Spleen (tissue), 11 donors: ENCODE results near the gene CYTH4. TPM values are rescaled to one million over a fixed set of nuclear protein-coding genes. Genes with fewer than 3 reads are reported as not detected.

Experiments used
- DNase-seq: peaks from one replicate; pipeline ENCODE4 v3.0.0-alpha.2; 2020
- H3K27ac ChIP-seq, 8 donors: fragments of 200-600 bp; sonication (generic) in 7 of 8; 1 replicate in 4 of 8; 2 replicates in 4 of 8; pipeline versions ENCODE4 v1.5.0 to v1.8.0; 2016 to 2021; ENCODE audit warnings: inconsistent platforms in 4 of 8, mild to moderate bottlenecking in 4 of 8, moderate library complexity in 1 of 8
- H3K27me3 ChIP-seq, 7 donors: fragments of 200-600 bp; sonication (generic) in 6 of 7; replicated peaks in 1 of 7; 1 replicate in 4 of 7; 2 replicates in 3 of 7; pipeline versions ENCODE4 v1.5.0 to v1.8.0; 2016 to 2021; ENCODE audit warnings: inconsistent platforms in 3 of 7, mild to moderate bottlenecking in 1 of 7
- H3K36me3 ChIP-seq, 6 donors: fragments of 200-600 bp; sonication (generic) in 5 of 6; 1 replicate in 4 of 6; 2 replicates in 2 of 6; pipeline versions ENCODE4 v1.5.0 to v1.8.0; 2016 to 2021; ENCODE audit warnings: inconsistent platforms in 2 of 6
- H3K4me1 ChIP-seq, 6 donors: fragments of 200-600 bp; sonication (generic) in 5 of 6; 1 replicate in 3 of 6; 2 replicates in 3 of 6; pipeline versions ENCODE4 v1.5.0 to v1.8.0; 2016 to 2021; ENCODE audit warnings: inconsistent platforms in 3 of 6
- H3K4me3 ChIP-seq, 8 donors: fragments of 200-600 bp; sonication (generic) in 7 of 8; 1 replicate in 4 of 8; 2 replicates in 4 of 8; pipeline versions ENCODE4 v1.5.0 to v1.8.0; 2016 to 2021; ENCODE audit warnings: inconsistent platforms in 4 of 8, mild to moderate bottlenecking in 4 of 8, moderate library complexity in 2 of 8
- H3K9me3 ChIP-seq, 8 donors: fragments of 200-600 bp; sonication (generic) in 7 of 8; 1 replicate in 4 of 8; 2 replicates in 4 of 8; pipeline versions ENCODE4 v1.5.0 to v1.8.0; 2016 to 2021; ENCODE audit warnings: inconsistent platforms in 4 of 8
- CTCF ChIP-seq, 11 experiments: fragments of 200-600 bp in 7 of 11; fragments of 450-650 bp in 4 of 11; sonication (generic) in 4 of 11; IDR thresholded peaks in 8 of 11; conservative IDR thresholded peaks in 3 of 11; 1 replicate in 7 of 11; 2 replicates in 4 of 11; pipeline versions ENCODE4 v1.4.0 to v1.8.0; 2016 to 2021; ENCODE audit warnings: antibody characterized with exemption in 11 of 11, inconsistent platforms in 4 of 11, mild to moderate bottlenecking in 1 of 11
- POLR2A ChIP-seq, 3 donors: fragments of 450-650 bp; IDR thresholded peaks; one replicate each; pipeline ENCODE4 v1.5.1; 2017; ENCODE audit warnings: antibody characterized with exemption in 3 of 3, mild to moderate bottlenecking in 1 of 3
- POLR2AphosphoS5 ChIP-seq, 3 donors: sonication (generic); formaldehyde crosslinking; IDR thresholded peaks; one replicate each; pipeline ENCODE4 v1.5.1; 2017; ENCODE audit warnings: antibody characterized with exemption in 3 of 3
- WGBS, 5 donors: extraction: QIAGEN DNeasy Blood & Tissue Kit in 3 of 5; methylation state at CpG; one replicate each; pipeline versions ENCODE4 v1.1.5 to v1.1.7; 2013 to 2018; 5-methylcytosine and 5-hydroxymethylcytosine counted together
- intact Hi-C: fragments of 100-400 bp; cut with DNase I; formaldehyde crosslinking; loops from one replicate; pipeline ENCODE4 v1.15.0; 2023; ENCODE audit warnings: low total_unique reads
- polyA plus RNA-seq, 3 donors: library from polyadenylated mRNA; stranded (reverse); fragments of 200-250 nt; gene quantifications; one replicate each; pipeline ENCODE4 v1.2.1, GENCODE V29; 2013
- total RNA-seq, 7 donors: library from RNA; depleted of rRNA in 3 of 7; stranded (reverse); fragments of >200 nt in 3 of 7; fragmentation: NEBNext Ultra II Directional in 4 of 7; extraction: Animal tissue kit (Norgen Biotek cat#: 25700) in 4 of 7; gene quantifications; one replicate each; pipeline versions ENCODE4 v1.1.0 to v1.2.1, GENCODE V29; 2016 to 2021
- donor health status: healthy with polysubstance abuse.
- donor health status: DM: no; HTN: no; CAD: no; lungs with moderate emphysema.
- donor health status: DM: no; HTN: no; CAD: no.
- donor health status: Bipolar disorder and iron deficiency.
- donor health status: healthy.
- donor health status: DM: no; HTN: no; CAD: no.
- donor health status: DM: yes; HTN: yes; CAD: no.

Gene CYTH4
- total and polyA plus RNA-seq, 10 donors, result 35.3 to 238 (median 104) TPM

- no peak for DNase-seq
- intact Hi-C loops, result no loop called here
- peak overlapping the region; percentile 42 to 87 (median 66) for H3K27ac ChIP-seq
- H3K4me1 ChIP-seq, result peaks cover 16 to 100% (median 70%) of the 10 kb centered on the region in 6 donors
- no peaks in the 10 kb centered on the region for H3K27me3 ChIP-seq
- TF ChIP-seq CTCF (IDR thresholded peaks at IDR 0.05 in 8 of 11, conservative IDR thresholded peaks at IDR 0.05 in 3 of 11) (no peak), POLR2AphosphoS5 (IDR thresholded peaks at IDR 0.05) (no peak), POLR2A (IDR thresholded peaks at IDR 0.05) (no peak)
- WGBS, 5 donors, result 55 to 79% (median 65%) methylated on average over 4 of the region's 4 CpGs
- H3K9me3 ChIP-seq, result no peaks in the 10 kb centered on the region
- H3K36me3 ChIP-seq, result peaks cover 0 to 100% (median 80%) of the 10 kb centered on the region in 6 donors
- H3K4me3 ChIP-seq, result peak overlapping the region in 1 of 8 donors; percentile 45
These were observed 17.7 kb downstream of the CYTH4 start for GRCh38 chr22:37299969-37300509.

GRCh38 chr22:37300551-37301017 lies 18.3 kb downstream of the CYTH4 start:
- TF ChIP-seq CTCF (IDR thresholded peaks at IDR 0.05 in 8 of 11, conservative IDR thresholded peaks at IDR 0.05 in 3 of 11) (no peak), POLR2AphosphoS5 (IDR thresholded peaks at IDR 0.05) (peak; percentile 47 to 84 (median 57)), POLR2A (IDR thresholded peaks at IDR 0.05) (no peak)
- H3K4me3 ChIP-seq, result peak overlapping the region in 2 of 8 donors; percentile 6 to 45
- H3K9me3 ChIP-seq, result no peaks in the 10 kb centered on the region
- H3K27me3 ChIP-seq, result no peaks in the 10 kb centered on the region
- H3K36me3 ChIP-seq, result peaks cover 0 to 100% (median 79%) of the 10 kb centered on the region in 6 donors
- peaks cover 16 to 100% (median 68%) of the 10 kb centered on the region in 6 donors for H3K4me1 ChIP-seq
- peak overlapping the region; percentile 42 to 87 (median 66) for H3K27ac ChIP-seq
- DNase-seq, result no peak
- intact Hi-C loops, result no loop called here
- whole genome bisulfite sequencing, 5 donors, result 19 to 38% (median 21%) methylated on average over 14 to 19 of the region's 19 CpGs

- Histone ChIP-seq H3K4me1 (peaks cover 20 to 100% (median 70%) of the 10 kb centered on the region in 6 donors), H3K4me3 (peak overlapping the region in 1 of 8 donors; percentile 45), H3K36me3 (peaks cover 0 to 100% (median 73%) of the 10 kb centered on the region in 6 donors), H3K27ac (peak overlapping the region; percentile 42 to 87 (median 66)), H3K27me3 (no peaks in the 10 kb centered on the region), H3K9me3 (no peaks in the 10 kb centered on the region)
- intact Hi-C loops, result no loop called here
- no peak for DNase-seq
- TF ChIP-seq POLR2A (IDR thresholded peaks at IDR 0.05) (no peak), POLR2AphosphoS5 (IDR thresholded peaks at IDR 0.05) (no peak), CTCF (IDR thresholded peaks at IDR 0.05 in 8 of 11, conservative IDR thresholded peaks at IDR 0.05 in 3 of 11) (no peak)
- 77 to 91% (median 81%) methylated on average over 6 of the region's 6 CpGs for WGBS, 5 donors
These were observed 19.0 kb downstream of the CYTH4 start for GRCh38 chr22:37301144-37301830.
